ENCODE measurements around the gene CHAMP1.

DNA sequence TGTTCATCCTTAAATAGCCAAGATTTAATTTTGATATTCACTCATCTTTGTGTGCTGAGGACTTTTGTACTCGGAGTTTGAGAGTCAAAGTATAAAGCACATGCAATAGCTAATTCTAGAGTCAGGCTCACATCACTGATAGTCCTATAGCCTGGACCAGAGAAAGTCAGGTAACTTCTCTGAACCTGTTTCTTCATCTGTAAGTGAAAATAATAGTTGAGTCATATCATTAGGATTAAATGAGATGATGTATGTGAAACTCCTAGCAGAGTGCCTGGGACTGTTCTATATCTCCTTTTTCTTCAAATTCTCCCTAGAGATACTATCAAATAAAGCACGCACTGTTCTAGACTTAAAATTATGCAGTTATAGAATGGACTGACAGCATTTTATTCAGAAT, 9.0 kb downstream of the CHAMP1 start:
- TF ChIP-seq POLR2A (IDR thresholded peaks at IDR 0.05): no peak
- TF ChIP-seq, protein P1, sequence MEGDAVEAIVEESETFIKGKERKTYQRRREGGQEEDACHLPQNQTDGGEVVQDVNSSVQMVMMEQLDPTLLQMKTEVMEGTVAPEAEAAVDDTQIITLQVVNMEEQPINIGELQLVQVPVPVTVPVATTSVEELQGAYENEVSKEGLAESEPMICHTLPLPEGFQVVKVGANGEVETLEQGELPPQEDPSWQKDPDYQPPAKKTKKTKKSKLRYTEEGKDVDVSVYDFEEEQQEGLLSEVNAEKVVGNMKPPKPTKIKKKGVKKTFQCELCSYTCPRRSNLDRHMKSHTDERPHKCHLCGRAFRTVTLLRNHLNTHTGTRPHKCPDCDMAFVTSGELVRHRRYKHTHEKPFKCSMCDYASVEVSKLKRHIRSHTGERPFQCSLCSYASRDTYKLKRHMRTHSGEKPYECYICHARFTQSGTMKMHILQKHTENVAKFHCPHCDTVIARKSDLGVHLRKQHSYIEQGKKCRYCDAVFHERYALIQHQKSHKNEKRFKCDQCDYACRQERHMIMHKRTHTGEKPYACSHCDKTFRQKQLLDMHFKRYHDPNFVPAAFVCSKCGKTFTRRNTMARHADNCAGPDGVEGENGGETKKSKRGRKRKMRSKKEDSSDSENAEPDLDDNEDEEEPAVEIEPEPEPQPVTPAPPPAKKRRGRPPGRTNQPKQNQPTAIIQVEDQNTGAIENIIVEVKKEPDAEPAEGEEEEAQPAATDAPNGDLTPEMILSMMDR (IDR thresholded peaks at IDR 0.05): no peak
